AG04450 (cell line): ENCODE data around the gene TRPC6. TPM values are rescaled to one million over a fixed set of nuclear protein-coding genes. Genes with fewer than 3 reads are reported as not detected.

Experiments used
- CTCF ChIA-PET: fragments of 300-600, 350-600 bp; formaldehyde crosslinking; extraction: SDS; loops from one replicate; lab custom pipeline; 2022; ENCODE audit warnings: antibody characterized with exemption, inconsistent platforms; lab: Charles Lee
- POLR2A ChIA-PET: fragments of 350-600 bp; formaldehyde crosslinking; extraction: SDS; loops from one replicate; lab custom pipeline; 2021; ENCODE audit warnings: antibody characterized with exemption, inconsistent platforms; lab: Yijun Ruan, JAX
- DNase-seq: peaks from one replicate; pipeline ENCODE4 v3.0.0-alpha.2; 2011; ENCODE audit warnings: low read depth, low spot score
- H3K27ac ChIP-seq: one replicate; pipeline ENCODE4 v1.5.1; 2012; ENCODE audit warnings: low read depth, low read length, control low read depth
- H3K27me3 ChIP-seq: one replicate; pipeline ENCODE4 v1.6.0; 2012; ENCODE audit warnings: low read length; ENCODE audit not compliant: control insufficient read depth, insufficient read depth
- H3K4me3 ChIP-seq: 2 replicates; pipeline ENCODE4 v1.5.1; 2011; ENCODE audit warnings: mild to moderate bottlenecking, low read depth, low read length, control low read depth
- H3K9me3 ChIP-seq: 2 replicates; pipeline ENCODE4 v1.5.1; 2012; ENCODE audit warnings: low read length; ENCODE audit not compliant: control insufficient read depth, insufficient read depth
- CTCF ChIP-seq: IDR thresholded peaks from 2 replicates; pipeline ENCODE4 v1.5.1; 2011; ENCODE audit warnings: low read depth, low read length, control low read depth, inconsistent platforms
- polyA plus RNA-seq: library from polyadenylated mRNA; depleted of rRNA; stranded (reverse); fragments of >200 nt; gene quantifications from 2 replicates; pipeline ENCODE4 v1.2.3, GENCODE V29; 2011

Gene TRPC6
- polyA plus RNA-seq, 1 experiment: 5.6 TPM

GRCh38 chr11:101567071-101567470 lies 16.7 kb downstream of the TRPC6 start:
- H3K4me3 ChIP-seq: no peak overlapping the region
- no peak for DNase-seq
- H3K27ac ChIP-seq: no peak overlapping the region
- ChIA-PET POLR2A (no interaction called here), CTCF (no interaction called here)
- H3K27me3 ChIP-seq: no peaks in the 10 kb centered on the region
- TF ChIP-seq CTCF: no peak
- no peaks in the 10 kb centered on the region for H3K9me3 ChIP-seq

GRCh38 chr11:101566626-101567025 lies 17.2 kb downstream of the TRPC6 start:
- no peak overlapping the region for H3K4me3 ChIP-seq
- no peaks in the 10 kb centered on the region for H3K27me3 ChIP-seq
- no peaks in the 10 kb centered on the region for H3K9me3 ChIP-seq
- no peak for DNase-seq
- TF ChIP-seq CTCF: no peak
- H3K27ac ChIP-seq: no peak overlapping the region
- CTCF ChIA-PET: no interaction called here
- POLR2A ChIA-PET: no interaction called here

- Histone ChIP-seq H3K27ac (no peak overlapping the region), H3K4me3 (no peak overlapping the region), H3K9me3 (no peaks in the 10 kb centered on the region), H3K27me3 (no peaks in the 10 kb centered on the region)
- ChIA-PET POLR2A (no interaction called here), CTCF (no interaction called here)
- no peak for DNase-seq
- TF ChIP-seq CTCF: no peak
Observed at GRCh38 chr11:101563166-101563565, 20.6 kb downstream of the TRPC6 start.

DNA sequence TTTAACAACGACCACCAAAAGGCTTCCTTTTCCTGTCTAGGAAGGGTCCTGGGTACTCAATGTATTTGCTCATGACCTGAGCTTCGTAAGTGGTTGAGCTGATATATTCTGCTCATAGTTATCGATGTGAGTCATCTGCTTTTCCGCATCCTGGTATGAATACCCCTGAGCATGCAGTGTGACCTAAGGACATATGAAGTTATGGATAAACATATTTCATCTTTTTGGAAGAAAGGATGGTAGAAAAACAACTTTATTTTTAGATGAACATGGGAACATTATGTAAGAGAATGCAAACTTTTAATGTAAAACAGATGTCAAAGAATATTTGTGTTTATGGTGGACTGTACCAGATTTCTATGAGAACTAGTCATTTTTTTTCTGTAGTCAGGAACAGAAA lies 28.4 kb downstream of the TRPC6 start:
- Histone ChIP-seq H3K27ac (no peak overlapping the region), H3K27me3 (no peaks in the 10 kb centered on the region), H3K4me3 (no peak overlapping the region), H3K9me3 (no peaks in the 10 kb centered on the region)
- DNase-seq: no peak
- no peak for TF ChIP-seq CTCF
- ChIA-PET POLR2A (no interaction called here), CTCF (no interaction called here)

- POLR2A ChIA-PET: interaction anchor here (1.0 to 1.6 kb wide), 2 partner anchors 65 to 66 kb away, joined by 4 to 7 read pairs; no protein-coding TSS in a partner anchor
- TF ChIP-seq CTCF: no peak
- Histone ChIP-seq H3K27me3 (no peaks in the 10 kb centered on the region), H3K27ac (no peak overlapping the region), H3K4me3 (no peak overlapping the region; the same call in 1 of the 2 replicates), H3K9me3 (no peaks in the 10 kb centered on the region)
- DNase-seq: peak; percentile 72
- CTCF ChIA-PET: interaction anchor here (0.6 to 1.3 kb wide), 4 partner anchors 97 to 333 kb away, joined by 3 read pairs; no protein-coding TSS in a partner anchor
Observed at GRCh38 chr11:101553891-101554292, 29.9 kb downstream of the TRPC6 start.
